Keratinocyte (primary cell): ENCODE results near the gene NAXD. TPM values are rescaled to one million over a fixed set of nuclear protein-coding genes. Genes with fewer than 3 reads are reported as not detected.

ENCODE experiments used
- DNase-seq: peaks from one replicate; pipeline ENCODE4 v3.0.0-alpha.2; 2011; ENCODE audit warnings: low read depth, missing footprints, low spot score
- FAIRE-seq: peaks from 2 replicates; lab custom pipeline; 2011; peaks lifted over from hg19 to GRCh38; lab: Jason Lieb, UNC
- H2AFZ ChIP-seq: 2 replicates; pipeline ENCODE4 v1.6.0; 2012; ENCODE audit warnings: low read length, control low read depth, inconsistent platforms; ENCODE audit not compliant: control insufficient read depth
- H3K27ac ChIP-seq: 2 replicates; pipeline ENCODE4 v1.5.1; 2011; ENCODE audit warnings: low read length; ENCODE audit not compliant: control insufficient read depth, insufficient read depth
- H3K27me3 ChIP-seq: 3 replicates; pipeline ENCODE4 v1.6.0; 2011; ENCODE audit warnings: low read length; ENCODE audit not compliant: control insufficient read depth, insufficient read depth; ENCODE audit errors: extremely low read depth
- H3K36me3 ChIP-seq, 2 experiments: 2 replicates in 1 of 2; 3 replicates in 1 of 2; pipeline ENCODE4 v1.5.1; 2011; ENCODE audit warnings: low read length in 2 of 2, mild to moderate bottlenecking in 1 of 2; ENCODE audit not compliant: control insufficient read depth in 2 of 2, insufficient read depth in 2 of 2; ENCODE audit errors: extremely low read depth in 1 of 2
- H3K4me1 ChIP-seq: 3 replicates; pipeline ENCODE4 v1.5.1; 2011; ENCODE audit warnings: low read length; ENCODE audit not compliant: control insufficient read depth, insufficient read depth; ENCODE audit errors: extremely low read depth
- H3K4me2 ChIP-seq: 3 replicates; pipeline ENCODE4 v1.6.0; 2011; ENCODE audit warnings: low read depth, low read length; ENCODE audit not compliant: control insufficient read depth, insufficient read depth; ENCODE audit errors: extremely low read depth
- H3K4me3 ChIP-seq, 3 experiments: fragments of 200-600 bp in 1 of 3; sonication (generic) in 1 of 3; 2 replicates in 2 of 3; 3 replicates in 1 of 3; pipeline ENCODE4 v1.5.1; 2011 to 2016; ENCODE audit warnings: low read length in 3 of 3, mild to moderate bottlenecking in 3 of 3, control low read depth in 2 of 3, inconsistent platforms in 1 of 3, low read depth in 1 of 3, mixed read lengths in 1 of 3, mixed run types in 1 of 3, moderate library complexity in 1 of 3; ENCODE audit not compliant: control insufficient read depth in 2 of 3, insufficient read depth in 2 of 3; ENCODE audit errors: extremely low read depth in 1 of 3
- H3K79me2 ChIP-seq: 2 replicates; pipeline ENCODE4 v1.6.0; 2012; ENCODE audit warnings: low read length; ENCODE audit not compliant: control insufficient read depth, insufficient read depth
- H3K9ac ChIP-seq: 3 replicates; pipeline ENCODE4 v1.6.0; 2011; ENCODE audit warnings: low read length; ENCODE audit not compliant: control insufficient read depth, insufficient read depth; ENCODE audit errors: extremely low read depth
- H3K9me1 ChIP-seq: 3 replicates; pipeline ENCODE4 v1.6.0; 2011; ENCODE audit warnings: low read length; ENCODE audit not compliant: control insufficient read depth, insufficient read depth; ENCODE audit errors: extremely low read depth
- H3K9me3 ChIP-seq: 2 replicates; pipeline ENCODE4 v1.5.1; 2012; ENCODE audit warnings: low read depth, low read length; ENCODE audit not compliant: control insufficient read depth
- H4K20me1 ChIP-seq: 3 replicates; pipeline ENCODE4 v1.6.0; 2011; ENCODE audit warnings: low read length; ENCODE audit not compliant: control insufficient read depth, insufficient read depth; ENCODE audit errors: extremely low read depth
- EZH2 ChIP-seq: IDR thresholded peaks from one replicate; pipeline ENCODE4 v1.6.1; 2012; ENCODE audit warnings: inconsistent platforms, mild to moderate bottlenecking, low read length, moderate library complexity
- dilution Hi-C: fragments of 300-500 bp; cut with MboI; formaldehyde crosslinking; loops from one replicate; pipeline ENCODE4 v1.7.0; 2020; ENCODE audit warnings: low sequenced_read_pairs; ENCODE audit not compliant: extremely low pct_ligation_motif_present
- polyA plus RNA-seq, 5 experiments: library from polyadenylated mRNA; depleted of rRNA in 3 of 5; stranded (reverse) in 3 of 5; stranded (forward) in 1 of 5; unstranded in 1 of 5; fragments of >200 nt; gene quantifications; 1 replicate in 1 of 5; 2 replicates in 3 of 5; 3 replicates in 1 of 5; pipeline versions ENCODE4 v1.2.1 to v1.2.3, GENCODE V29; 2011 to 2012; ENCODE audit warnings: missing spikeins in 2 of 5, low read depth in 1 of 5, low replicate concordance in 1 of 5
- TF ChIP-seq, protein P1 (sequence below), 3 experiments: IDR thresholded peaks in 1 of 3; conservative IDR thresholded peaks in 1 of 3; optimal IDR thresholded peaks in 1 of 3; 2 replicates in 2 of 3; 3 replicates in 1 of 3; pipeline versions ENCODE3 to v1.5.1; 2011; ENCODE audit warnings: low read length in 3 of 3, mild to moderate bottlenecking in 3 of 3, moderate library complexity in 2 of 3, control low read depth in 1 of 3, inconsistent platforms in 1 of 3; ENCODE audit not compliant: insufficient read depth in 2 of 3; ENCODE audit errors: extremely low read depth in 1 of 3

The NAXD gene
- polyA plus RNA-seq, 1 donor (not counting 4 experiments of a cell fraction or from before 2014, with no cell fraction given) = 18.0 TPM

DNA sequence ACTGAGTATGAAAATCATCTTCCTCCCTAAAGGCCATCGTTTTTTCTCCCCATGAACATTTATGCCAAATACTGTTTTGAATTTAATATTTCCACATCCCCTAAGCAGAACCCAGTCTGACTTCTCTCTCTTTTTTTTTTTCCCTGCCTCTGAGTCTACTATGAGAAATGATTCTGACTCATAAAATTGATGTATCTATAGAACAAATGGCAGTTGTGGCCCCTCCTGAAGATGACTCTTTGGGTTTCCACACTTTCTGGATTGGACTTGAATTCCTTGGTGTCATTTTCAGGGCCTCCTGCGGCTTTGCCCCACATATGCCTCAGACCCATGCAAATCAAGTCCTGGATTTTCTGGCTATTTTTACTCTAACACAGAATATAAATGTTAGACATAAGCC, 22.7 kb upstream of the NAXD start:
- H3K4me2 ChIP-seq = no peak overlapping the region
- no peak overlapping the region for H3K4me3 ChIP-seq
- FAIRE-seq = no peak
- H3K9ac ChIP-seq = no peak overlapping the region
- TF ChIP-seq, protein P1, sequence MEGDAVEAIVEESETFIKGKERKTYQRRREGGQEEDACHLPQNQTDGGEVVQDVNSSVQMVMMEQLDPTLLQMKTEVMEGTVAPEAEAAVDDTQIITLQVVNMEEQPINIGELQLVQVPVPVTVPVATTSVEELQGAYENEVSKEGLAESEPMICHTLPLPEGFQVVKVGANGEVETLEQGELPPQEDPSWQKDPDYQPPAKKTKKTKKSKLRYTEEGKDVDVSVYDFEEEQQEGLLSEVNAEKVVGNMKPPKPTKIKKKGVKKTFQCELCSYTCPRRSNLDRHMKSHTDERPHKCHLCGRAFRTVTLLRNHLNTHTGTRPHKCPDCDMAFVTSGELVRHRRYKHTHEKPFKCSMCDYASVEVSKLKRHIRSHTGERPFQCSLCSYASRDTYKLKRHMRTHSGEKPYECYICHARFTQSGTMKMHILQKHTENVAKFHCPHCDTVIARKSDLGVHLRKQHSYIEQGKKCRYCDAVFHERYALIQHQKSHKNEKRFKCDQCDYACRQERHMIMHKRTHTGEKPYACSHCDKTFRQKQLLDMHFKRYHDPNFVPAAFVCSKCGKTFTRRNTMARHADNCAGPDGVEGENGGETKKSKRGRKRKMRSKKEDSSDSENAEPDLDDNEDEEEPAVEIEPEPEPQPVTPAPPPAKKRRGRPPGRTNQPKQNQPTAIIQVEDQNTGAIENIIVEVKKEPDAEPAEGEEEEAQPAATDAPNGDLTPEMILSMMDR (optimal IDR thresholded peaks at IDR 0.05 in 1 of 3, IDR thresholded peaks at IDR 0.05 in 1 of 3, conservative IDR thresholded peaks at IDR 0.05 in 1 of 3; ENCODE audit: extremely low read depth in 1 of 3, insufficient read depth in 2 of 3, low read length in 3 of 3) = no peak
- TF ChIP-seq EZH2 = no peak
- no peaks in the 10 kb centered on the region for H3K9me1 ChIP-seq
- dilution Hi-C loops = no loop called here
- H3K27me3 ChIP-seq = no peaks in the 10 kb centered on the region
- H3K36me3 ChIP-seq = no peaks in the 10 kb centered on the region
- no peaks in the 10 kb centered on the region for H3K9me3 ChIP-seq
- H2AFZ ChIP-seq = no peak overlapping the region
- H3K27ac ChIP-seq = peak overlapping the region; percentile 31
- peaks cover 27% of the 10 kb centered on the region for H3K4me1 ChIP-seq
- DNase-seq = no peak
- no peaks in the 10 kb centered on the region for H4K20me1 ChIP-seq
- H3K79me2 ChIP-seq = no peaks in the 10 kb centered on the region

DNA sequence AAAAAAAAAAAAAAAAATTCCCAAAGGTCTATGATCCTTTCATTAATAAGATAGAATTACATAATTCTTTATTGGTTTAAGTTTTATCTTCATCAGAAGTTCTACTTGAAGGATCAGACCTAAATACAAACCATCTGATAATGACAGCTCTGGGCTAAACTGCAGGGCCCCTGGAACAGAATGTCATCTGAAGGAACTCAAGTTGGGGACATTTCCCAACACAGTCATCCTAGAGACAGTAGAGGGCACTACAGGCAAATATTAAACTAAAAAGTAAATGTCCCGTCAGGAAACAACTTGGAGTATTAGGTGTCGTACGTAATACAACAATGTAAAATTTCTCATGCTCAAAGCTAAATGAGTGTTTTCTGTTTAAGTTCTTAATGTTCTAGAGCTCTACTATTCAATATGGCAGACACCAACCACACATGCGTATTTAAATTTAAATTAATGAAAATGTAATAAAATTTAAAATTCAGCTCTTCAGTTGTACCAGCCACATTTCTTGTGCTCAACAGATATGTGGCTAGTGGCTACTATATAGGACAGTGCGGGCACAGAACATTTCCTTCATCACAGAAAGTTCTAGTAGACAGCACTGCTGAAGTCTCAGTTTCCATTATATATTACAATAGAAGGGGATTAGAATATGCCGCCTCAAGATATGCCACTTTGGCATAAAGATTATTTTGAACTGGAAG, 21.8 kb upstream of the NAXD start:
- no peaks in the 10 kb centered on the region for H3K36me3 ChIP-seq
- FAIRE-seq (peak; percentile 17), DNase-seq (no peak)
- no peak overlapping the region for H3K9ac ChIP-seq
- peaks cover 28% of the 10 kb centered on the region for H3K4me1 ChIP-seq
- TF ChIP-seq, protein P1 (optimal IDR thresholded peaks at IDR 0.05 in 1 of 3, IDR thresholded peaks at IDR 0.05 in 1 of 3, conservative IDR thresholded peaks at IDR 0.05 in 1 of 3; ENCODE audit: extremely low read depth in 1 of 3, insufficient read depth in 2 of 3, low read length in 3 of 3) = peak; percentile 35 to 57 (median 51)
- TF ChIP-seq EZH2 = no peak
- dilution Hi-C loops = no loop called here
- no peaks in the 10 kb centered on the region for H4K20me1 ChIP-seq
- H3K4me3 ChIP-seq = no peak overlapping the region
- H3K27me3 ChIP-seq = no peaks in the 10 kb centered on the region
- H2AFZ ChIP-seq = no peak overlapping the region
- no peaks in the 10 kb centered on the region for H3K9me1 ChIP-seq
- H3K9me3 ChIP-seq = no peaks in the 10 kb centered on the region
- no peak overlapping the region for H3K4me2 ChIP-seq
- H3K79me2 ChIP-seq = no peaks in the 10 kb centered on the region
- H3K27ac ChIP-seq = no peak overlapping the region
